Sigmoid colon (tissue), 7 donors: ENCODE measurements around the gene ATP9A. TPM values are rescaled to one million over a fixed set of nuclear protein-coding genes. Genes with fewer than 3 reads are reported as not detected.

ENCODE experiments used
- DNase-seq: peaks from one replicate; pipeline ENCODE4 v3.0.0-alpha.2; 2019
- H3K27ac ChIP-seq, 4 donors: fragments of 200-600 bp; sonication (generic); one replicate each; pipeline ENCODE4 v1.5.1; 2016 to 2019; ENCODE audit warnings: mild to moderate bottlenecking in 1 of 4
- H3K27me3 ChIP-seq, 3 donors: fragments of 200-600 bp; sonication (generic); one replicate each; pipeline ENCODE4 v1.5.1; 2019; ENCODE audit warnings: mild to moderate bottlenecking in 1 of 3
- H3K36me3 ChIP-seq, 4 donors: fragments of 200-600 bp; sonication (generic); one replicate each; pipeline ENCODE4 v1.5.1; 2016 to 2019
- H3K4me1 ChIP-seq, 4 donors: fragments of 200-600 bp; sonication (generic); one replicate each; pipeline ENCODE4 v1.5.1; 2017 to 2019
- H3K4me3 ChIP-seq, 4 donors: fragments of 200-600 bp; sonication (generic); one replicate each; pipeline ENCODE4 v1.5.1; 2017 to 2019; ENCODE audit warnings: mild to moderate bottlenecking in 2 of 4, moderate library complexity in 1 of 4
- H3K9me3 ChIP-seq, 4 donors: fragments of 200-600 bp in 3 of 4; sonication (generic) in 3 of 4; one replicate each; pipeline versions ENCODE4 v1.5.1 to v1.6.1; 2013 to 2019
- EP300 ChIP-seq, 4 donors: sonication (generic); formaldehyde crosslinking; IDR thresholded peaks; one replicate each; pipeline ENCODE4 v1.6.1; 2017; ENCODE audit warnings: antibody characterized with exemption in 4 of 4
- POLR2A ChIP-seq, 2 donors: fragments of 450-650 bp; IDR thresholded peaks; one replicate each; pipeline ENCODE4 v1.6.1; 2016; ENCODE audit warnings: antibody characterized with exemption in 2 of 2, mild to moderate bottlenecking in 2 of 2, moderate library complexity in 2 of 2
- POLR2AphosphoS5 ChIP-seq, 4 donors: sonication (generic); formaldehyde crosslinking; IDR thresholded peaks; one replicate each; pipeline ENCODE4 v1.6.1; 2017; ENCODE audit warnings: antibody characterized with exemption in 4 of 4
- WGBS, 2 donors: extraction: QIAGEN DNeasy Blood & Tissue Kit; methylation state at CpG; one replicate each; pipeline ENCODE4 v1.1.7; 2013; 5-methylcytosine and 5-hydroxymethylcytosine counted together
- intact Hi-C: fragments of 100-400 bp; cut with DNase I; formaldehyde crosslinking; loops from one replicate; pipeline ENCODE4 v1.15.1; 2023
- polyA plus RNA-seq, 3 donors: library from polyadenylated mRNA; stranded (reverse); fragments of 200-250 nt; gene quantifications; one replicate each; pipeline ENCODE4 v1.2.3, GENCODE V29; 2013
- total RNA-seq, 4 donors: library from RNA; depleted of rRNA; stranded (reverse); fragments of >200 nt; gene quantifications; one replicate each; pipeline ENCODE4 v1.1.0, GENCODE V29; 2016
- TF ChIP-seq, protein P1 (sequence below), 4 experiments: fragments of 450-650 bp in 3 of 4; fragments of 200-600 bp in 1 of 4; IDR thresholded peaks; one replicate each; pipeline ENCODE4 v1.5.1; 2016 to 2019; ENCODE audit warnings: antibody characterized with exemption in 4 of 4, mild to moderate bottlenecking in 3 of 4, moderate library complexity in 2 of 4
- donor health status: healthy with polysubstance abuse.
- donor health status: Bipolar disorder and iron deficiency.
- donor health status: healthy.

ATP9A gene
- total and polyA plus RNA-seq, 7 donors, result 4.2 to 34.8 (median 31.0) TPM

DNA sequence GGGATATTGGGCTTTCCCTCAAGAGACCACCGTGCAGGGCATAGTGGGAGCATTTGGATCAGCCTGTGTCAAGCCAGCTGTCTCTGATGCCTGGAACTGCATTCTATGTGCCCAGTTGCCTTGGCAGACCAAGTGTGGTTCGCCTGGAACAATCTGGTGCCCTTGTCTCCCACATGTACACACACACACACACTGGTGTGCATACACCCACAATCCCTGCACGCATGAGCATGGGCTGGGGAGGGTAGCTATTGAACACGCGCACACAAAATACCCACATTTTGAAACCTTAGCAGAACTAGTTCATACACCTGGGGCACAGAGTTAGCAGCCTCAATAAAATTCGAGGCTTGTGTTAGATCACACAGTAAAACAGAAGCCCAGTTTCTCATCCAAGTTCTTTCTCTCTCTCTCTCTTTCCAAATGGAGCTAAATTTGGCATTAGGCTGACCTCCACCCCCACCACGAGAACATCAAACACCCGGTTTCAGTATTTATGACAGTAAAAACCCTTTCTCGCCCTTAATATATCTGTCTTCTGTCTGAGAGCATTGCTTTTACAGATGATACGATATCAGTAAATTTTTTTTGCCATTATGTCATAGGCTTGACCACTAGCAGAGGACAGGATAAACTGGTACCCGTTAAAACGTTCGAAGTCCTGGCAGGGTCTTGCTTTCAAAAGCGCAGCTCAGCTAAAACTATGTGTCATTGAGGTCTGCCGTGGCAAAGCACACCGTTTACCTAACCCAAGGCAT is 207.5 kb downstream of the ATP9A start:
- H3K4me3 ChIP-seq, result peak overlapping the region in 3 of 4 donors; percentile 45 to 57 (median 53)
- no peaks in the 10 kb centered on the region for H3K36me3 ChIP-seq
- peak overlapping the region; percentile 83 to 92 (median 86) for H3K27ac ChIP-seq
- H3K4me1 ChIP-seq, result peaks cover 0 to 49% (median 43%) of the 10 kb centered on the region in 4 donors
- 11 to 32% methylated on average over 16 of the region's 16 CpGs for WGBS, 2 donors
- H3K9me3 ChIP-seq, result no peaks in the 10 kb centered on the region
- no peak for TF ChIP-seq POLR2AphosphoS5 (IDR thresholded peaks at IDR 0.05)
- no peak for TF ChIP-seq POLR2A (IDR thresholded peaks at IDR 0.05)
- TF ChIP-seq EP300 (IDR thresholded peaks at IDR 0.05), result no peak
- TF ChIP-seq, protein P1, sequence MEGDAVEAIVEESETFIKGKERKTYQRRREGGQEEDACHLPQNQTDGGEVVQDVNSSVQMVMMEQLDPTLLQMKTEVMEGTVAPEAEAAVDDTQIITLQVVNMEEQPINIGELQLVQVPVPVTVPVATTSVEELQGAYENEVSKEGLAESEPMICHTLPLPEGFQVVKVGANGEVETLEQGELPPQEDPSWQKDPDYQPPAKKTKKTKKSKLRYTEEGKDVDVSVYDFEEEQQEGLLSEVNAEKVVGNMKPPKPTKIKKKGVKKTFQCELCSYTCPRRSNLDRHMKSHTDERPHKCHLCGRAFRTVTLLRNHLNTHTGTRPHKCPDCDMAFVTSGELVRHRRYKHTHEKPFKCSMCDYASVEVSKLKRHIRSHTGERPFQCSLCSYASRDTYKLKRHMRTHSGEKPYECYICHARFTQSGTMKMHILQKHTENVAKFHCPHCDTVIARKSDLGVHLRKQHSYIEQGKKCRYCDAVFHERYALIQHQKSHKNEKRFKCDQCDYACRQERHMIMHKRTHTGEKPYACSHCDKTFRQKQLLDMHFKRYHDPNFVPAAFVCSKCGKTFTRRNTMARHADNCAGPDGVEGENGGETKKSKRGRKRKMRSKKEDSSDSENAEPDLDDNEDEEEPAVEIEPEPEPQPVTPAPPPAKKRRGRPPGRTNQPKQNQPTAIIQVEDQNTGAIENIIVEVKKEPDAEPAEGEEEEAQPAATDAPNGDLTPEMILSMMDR (IDR thresholded peaks at IDR 0.05), result no peak
- DNase-seq, result no peak
- intact Hi-C loops, result no loop called here
- H3K27me3 ChIP-seq, result no peaks in the 10 kb centered on the region

DNA sequence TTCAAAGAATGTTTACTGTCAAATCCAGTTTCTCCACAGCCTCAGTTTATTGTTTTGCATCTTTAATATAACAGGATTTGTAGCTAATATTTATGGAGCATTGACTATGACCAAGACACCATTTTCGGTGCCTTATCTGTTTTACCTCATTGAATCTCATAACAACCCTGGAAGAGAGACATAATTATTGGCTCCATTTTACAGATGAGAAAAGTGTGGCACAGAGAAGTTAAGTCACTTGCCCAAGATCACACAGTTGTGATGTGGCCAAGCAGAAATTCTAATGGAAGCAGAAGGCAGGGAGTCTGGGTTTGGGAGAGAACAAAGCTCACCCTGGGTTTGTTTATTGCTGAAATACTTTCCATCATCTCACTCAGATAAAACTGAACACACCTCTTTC is 208.1 kb downstream of the ATP9A start:
- H3K27me3 ChIP-seq, result no peaks in the 10 kb centered on the region
- TF ChIP-seq POLR2AphosphoS5 (IDR thresholded peaks at IDR 0.05) (no peak), EP300 (IDR thresholded peaks at IDR 0.05) (no peak), POLR2A (IDR thresholded peaks at IDR 0.05) (no peak)
- TF ChIP-seq, protein P1 (IDR thresholded peaks at IDR 0.05), result no peak
- H3K4me3 ChIP-seq, result peak overlapping the region in 1 of 4 donors; percentile 53
- peaks cover 0 to 43% (median 38%) of the 10 kb centered on the region in 4 donors for H3K4me1 ChIP-seq
- H3K27ac ChIP-seq, result peak overlapping the region in 1 of 4 donors; percentile 83
- WGBS, 2 donors, result 50 to 83% methylated on average over 1 of the region's 1 CpG
- no peaks in the 10 kb centered on the region for H3K36me3 ChIP-seq
- intact Hi-C loops, result no loop called here
- no peak for DNase-seq
- no peaks in the 10 kb centered on the region for H3K9me3 ChIP-seq

DNA sequence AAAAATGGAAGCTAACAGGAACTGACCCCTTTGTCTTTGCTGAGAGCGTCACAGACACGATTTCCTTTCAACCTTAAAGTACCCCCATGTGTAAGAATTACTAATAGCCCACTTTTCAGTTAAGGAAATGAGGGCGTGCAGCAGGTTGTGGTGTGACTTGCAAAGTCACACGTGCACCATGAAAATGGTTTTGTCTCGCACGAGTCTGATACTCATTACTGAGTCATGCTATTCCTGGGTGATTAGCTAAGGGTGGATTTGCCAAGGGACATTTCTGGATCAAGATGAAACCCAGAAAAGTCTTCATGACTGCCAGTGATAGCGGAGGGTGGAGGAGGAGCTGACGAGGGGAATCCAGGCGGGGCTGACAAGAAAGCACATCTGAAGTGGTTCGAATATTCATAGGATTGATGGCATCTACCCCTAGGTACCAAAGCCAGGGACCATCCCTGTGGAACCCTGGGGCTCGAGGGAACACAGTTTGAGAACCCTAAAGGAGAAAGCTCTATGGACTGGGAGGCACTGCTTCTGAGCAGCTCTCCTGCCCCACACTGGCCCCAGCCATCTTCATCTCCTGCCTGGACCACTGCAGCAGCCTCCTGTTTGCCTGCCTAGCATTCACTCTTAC is 213.5 kb downstream of the ATP9A start:
- H3K4me1 ChIP-seq, result no peaks in the 10 kb centered on the region
- H3K9me3 ChIP-seq, result no peaks in the 10 kb centered on the region
- H3K27me3 ChIP-seq, result no peaks in the 10 kb centered on the region
- TF ChIP-seq, protein P1 (IDR thresholded peaks at IDR 0.05), result no peak
- TF ChIP-seq POLR2AphosphoS5 (IDR thresholded peaks at IDR 0.05), result peak in 1 of 4 donors; percentile 24
- H3K4me3 ChIP-seq, result no peak overlapping the region
- no peak for DNase-seq
- no peak overlapping the region for H3K27ac ChIP-seq
- 69 to 77% methylated on average over 11 of the region's 11 CpGs for WGBS, 2 donors
- intact Hi-C loops, result no loop called here
- no peaks in the 10 kb centered on the region for H3K36me3 ChIP-seq

DNA sequence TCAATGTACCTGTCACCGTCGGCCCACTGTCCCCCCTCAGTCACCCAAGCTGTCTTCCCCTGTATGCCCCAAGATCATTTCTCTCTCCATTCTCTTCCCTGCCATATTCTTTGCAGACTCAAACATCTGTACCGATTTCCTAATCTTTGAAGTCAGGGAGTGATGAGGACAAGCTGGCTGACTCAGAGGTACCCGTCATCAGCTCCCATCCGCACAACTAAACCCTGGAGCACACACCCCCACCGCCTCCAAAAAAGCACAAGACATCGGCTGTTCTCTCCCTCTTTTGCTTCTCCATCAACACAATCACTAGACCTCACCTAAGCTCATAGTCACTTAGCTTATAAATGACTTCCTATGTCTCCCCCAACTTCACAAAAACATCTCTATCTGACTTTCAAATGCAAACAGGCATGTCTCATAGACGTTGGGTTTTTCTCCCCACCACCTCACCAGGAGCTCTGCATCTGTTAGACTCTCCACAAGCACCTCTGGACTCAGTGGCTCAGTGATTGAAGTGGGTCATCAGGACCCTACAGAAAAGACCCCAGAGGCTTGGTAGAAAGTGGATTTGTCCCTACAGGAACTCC is 214.2 kb downstream of the ATP9A start:
- intact Hi-C loops, result no loop called here
- Histone ChIP-seq H3K4me3 (no peak overlapping the region), H3K9me3 (no peaks in the 10 kb centered on the region), H3K4me1 (no peaks in the 10 kb centered on the region), H3K27me3 (no peaks in the 10 kb centered on the region), H3K27ac (no peak overlapping the region), H3K36me3 (no peaks in the 10 kb centered on the region)
- DNase-seq, result no peak
- WGBS, 2 donors, result 71 to 72% methylated on average over 8 of the region's 8 CpGs
- TF ChIP-seq, protein P1 (IDR thresholded peaks at IDR 0.05), result no peak
- no peak for TF ChIP-seq POLR2A (IDR thresholded peaks at IDR 0.05)
- TF ChIP-seq POLR2AphosphoS5 (IDR thresholded peaks at IDR 0.05), result no peak
- TF ChIP-seq EP300 (IDR thresholded peaks at IDR 0.05), result no peak
